GM19468 (cell line): ENCODE results near the gene ACVR1.
"Not testable (repeated sequence)": the region's sequence is repeated elsewhere in the genome, so short reads cannot be mapped to it uniquely, and the experiment has no call there.

Source experiments
- ATAC-seq: cut with Tn5 transposase; IDR thresholded peaks from one replicate; pipeline ENCODE4 v1.9.1; 2021; ENCODE audit warnings: mild to moderate bottlenecking, moderate library complexity, moderate number of reproducible peaks; ENCODE audit not compliant: unreplicated experiment; ENCODE audit errors: extremely low read depth

Gene ACVR1

GRCh38 chr2:157895531-157895930 lies 19.4 kb upstream of the ACVR1 start:
- no peak for ATAC-seq

DNA sequence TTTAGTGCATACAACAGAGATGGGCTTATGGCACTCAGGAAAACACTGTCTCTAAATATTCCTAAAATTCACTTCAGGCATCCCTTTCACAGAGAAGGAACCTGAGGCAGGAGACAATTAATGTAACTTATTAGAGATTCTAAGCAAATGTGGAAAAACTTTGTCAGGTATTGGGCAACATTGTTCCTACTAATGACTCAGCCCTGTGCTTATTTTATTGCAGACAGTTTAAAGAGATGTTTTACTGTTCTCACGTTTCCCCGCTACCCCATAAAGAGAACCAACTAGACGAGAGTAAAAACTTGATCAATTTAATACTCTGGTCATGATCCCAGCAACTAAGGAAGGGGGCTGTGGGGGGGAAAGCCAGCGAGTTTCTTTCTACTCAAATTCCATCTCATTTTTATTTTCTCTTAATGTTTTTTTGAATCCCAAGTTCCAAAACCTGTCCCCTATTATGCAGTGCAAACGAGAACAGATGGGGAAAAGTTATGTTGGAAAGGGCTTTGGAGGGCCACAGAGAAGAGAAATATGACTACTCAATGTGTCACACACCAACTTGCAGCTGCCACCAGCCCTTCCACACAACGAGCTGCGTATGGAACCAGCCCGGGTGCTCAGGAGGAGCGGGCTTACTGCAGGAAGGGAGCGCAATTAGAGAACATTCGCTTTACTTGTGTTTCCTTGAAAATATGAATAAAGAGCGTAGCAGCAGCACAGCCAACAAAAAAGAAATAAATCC lies 18.7 kb upstream of the ACVR1 start:
- no peak for ATAC-seq

- no peak for ATAC-seq
Measured at GRCh38 chr2:157893611-157894010, 17.5 kb upstream of the ACVR1 start.

DNA sequence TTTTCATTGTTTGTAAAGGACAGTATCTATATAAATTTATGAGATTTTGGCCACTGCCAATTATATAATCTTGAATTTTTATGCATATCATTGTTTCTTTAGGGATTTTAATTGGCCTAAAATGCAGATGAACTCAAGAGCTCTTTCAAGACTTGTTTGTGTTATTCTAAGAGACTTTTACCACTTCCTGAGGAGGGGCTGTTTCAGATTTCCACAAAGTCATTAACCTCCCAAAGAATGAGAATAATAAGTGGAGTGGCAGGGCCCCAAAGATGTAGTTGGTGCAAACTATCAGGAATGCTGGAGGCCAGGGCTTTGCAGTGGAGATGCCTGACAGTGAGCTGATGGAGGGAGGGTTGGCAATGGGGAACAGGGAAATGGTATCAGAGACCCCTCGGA lies 15.5 kb upstream of the ACVR1 start:
- no peak for ATAC-seq

DNA sequence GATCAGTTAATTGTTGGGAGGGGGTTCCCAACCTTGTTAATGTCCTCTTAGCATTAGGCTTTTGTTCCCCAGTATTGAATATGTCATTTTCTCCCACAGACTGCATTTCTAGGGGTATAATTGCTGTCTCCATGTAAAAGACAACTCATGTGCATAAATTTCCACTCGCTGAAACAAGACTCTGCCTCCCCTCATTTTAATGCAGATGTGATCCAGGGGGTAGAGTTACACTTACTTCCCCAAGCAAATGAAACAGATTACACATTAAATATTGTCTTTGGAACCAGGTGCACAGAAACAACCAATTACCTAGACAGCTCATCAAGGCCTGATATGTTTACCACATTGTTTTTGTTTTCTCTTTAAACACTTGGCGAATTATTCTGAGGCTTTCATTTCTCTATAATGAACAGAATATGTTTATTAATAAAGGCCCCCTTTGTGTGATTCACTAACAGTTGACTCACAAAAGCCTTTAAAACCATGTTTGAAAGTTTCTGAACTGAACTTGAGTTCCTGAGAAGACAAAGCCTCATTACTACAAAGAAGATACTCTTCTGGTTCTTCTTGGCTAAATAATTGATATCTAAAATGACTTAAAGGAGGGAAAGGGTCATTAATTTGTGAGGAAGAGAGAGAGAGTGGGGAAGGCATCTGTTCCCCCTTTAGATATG lies 15.0 kb upstream of the ACVR1 start:
- no peak for ATAC-seq

DNA sequence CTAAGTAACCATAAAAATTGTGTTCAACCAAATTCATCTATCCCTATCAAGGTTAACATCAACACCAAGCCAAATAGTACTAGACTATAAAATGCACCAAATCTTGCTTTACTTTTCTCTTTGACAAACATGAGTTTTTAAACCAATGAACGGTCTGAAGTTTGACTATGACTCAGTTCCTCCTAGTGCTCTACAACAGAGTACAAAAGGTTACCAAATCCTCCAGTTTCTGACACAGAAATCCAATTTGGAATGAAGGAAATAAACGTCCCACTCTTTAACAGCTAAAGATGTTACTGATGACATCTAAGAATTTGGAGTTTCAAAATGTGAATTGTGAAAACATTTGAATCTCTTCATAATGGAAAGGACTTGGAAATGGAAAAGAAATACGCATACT lies 11.8 kb upstream of the ACVR1 start:
- no peak for ATAC-seq

DNA sequence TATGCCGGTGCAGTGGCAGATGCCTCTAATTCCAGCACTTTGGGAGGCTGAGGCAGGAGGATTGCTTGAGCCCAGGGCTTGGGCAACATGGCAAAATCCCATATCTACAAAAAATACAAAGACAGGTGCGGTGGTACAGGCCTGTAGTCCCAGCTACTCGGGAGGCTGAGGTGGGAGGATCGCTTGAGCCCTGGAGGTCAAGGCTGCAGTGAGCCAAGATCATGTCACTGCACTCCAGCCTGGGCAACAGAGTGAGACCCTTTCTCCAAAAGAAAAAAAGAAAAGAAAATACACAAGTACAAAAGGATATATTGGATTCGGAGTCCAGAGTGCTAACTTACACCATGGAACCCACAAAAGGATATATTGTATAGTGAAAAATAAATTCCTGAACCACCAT lies 8.4 kb upstream of the ACVR1 start:
- not testable (repeated sequence) for ATAC-seq

- no peak for ATAC-seq
Measured at GRCh38 chr2:157880927-157881326, 4.8 kb upstream of the ACVR1 start.

- no peak for ATAC-seq
Measured at GRCh38 chr2:157877761-157878400, 1.8 kb upstream of the ACVR1 start.

- ATAC-seq, result no peak
Measured at GRCh38 chr2:157876786-157877138, 632 bp upstream of the ACVR1 start.

DNA sequence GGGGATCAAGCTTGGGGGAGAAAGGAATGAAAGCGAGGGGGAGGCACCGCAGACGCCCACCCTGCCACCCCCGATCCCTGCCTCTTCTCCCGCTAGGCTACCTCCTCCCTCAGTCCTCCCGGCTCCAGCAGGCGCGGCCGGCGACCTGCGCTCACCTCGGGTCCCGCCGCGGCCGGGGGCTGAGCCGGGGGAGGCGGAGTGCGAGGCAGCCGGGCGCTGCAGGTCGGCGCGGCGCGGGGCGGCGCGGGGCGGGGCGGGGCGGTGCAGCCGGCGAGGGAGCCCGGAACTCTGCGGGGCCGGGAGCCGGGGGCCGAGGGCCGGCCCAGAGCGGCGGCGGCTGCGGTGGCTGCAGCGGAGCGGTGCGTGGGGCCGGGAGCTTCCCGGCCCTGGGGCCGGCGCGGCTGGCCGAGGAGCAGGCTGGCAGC lies 477 bp downstream of the ACVR1 start:
- ATAC-seq, result peak; percentile 24

DNA sequence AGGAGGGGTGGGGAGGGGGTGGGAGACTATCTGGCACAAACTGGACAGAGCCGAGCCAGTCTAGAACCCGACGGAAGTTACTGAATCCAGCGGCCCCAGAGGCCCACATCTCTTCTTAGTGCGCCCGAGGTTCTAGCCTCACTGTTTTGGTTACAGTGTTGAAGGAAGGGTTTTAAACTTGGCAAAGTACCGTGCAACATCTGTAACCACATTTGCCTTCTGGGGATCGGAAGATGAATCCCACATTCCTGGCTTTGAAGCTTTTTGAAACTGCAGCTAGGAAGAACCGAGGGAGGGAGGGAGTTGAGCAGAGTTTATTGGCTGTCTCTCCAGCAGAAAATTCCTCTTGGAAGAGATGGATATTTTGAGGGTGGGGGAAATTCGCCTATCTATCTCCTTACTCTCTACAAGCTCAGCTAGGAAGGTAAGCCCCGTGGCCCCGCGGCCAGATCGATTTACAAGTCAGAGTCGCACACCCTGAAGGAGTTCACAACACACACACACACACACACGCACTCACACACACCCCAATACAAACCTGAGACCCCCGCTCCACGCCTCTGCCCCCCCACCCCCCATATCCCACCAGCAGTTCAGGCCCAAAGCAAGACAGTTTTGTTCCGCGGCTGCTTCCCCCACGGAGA lies 1.0 kb downstream of the ACVR1 start:
- ATAC-seq, result no peak

DNA sequence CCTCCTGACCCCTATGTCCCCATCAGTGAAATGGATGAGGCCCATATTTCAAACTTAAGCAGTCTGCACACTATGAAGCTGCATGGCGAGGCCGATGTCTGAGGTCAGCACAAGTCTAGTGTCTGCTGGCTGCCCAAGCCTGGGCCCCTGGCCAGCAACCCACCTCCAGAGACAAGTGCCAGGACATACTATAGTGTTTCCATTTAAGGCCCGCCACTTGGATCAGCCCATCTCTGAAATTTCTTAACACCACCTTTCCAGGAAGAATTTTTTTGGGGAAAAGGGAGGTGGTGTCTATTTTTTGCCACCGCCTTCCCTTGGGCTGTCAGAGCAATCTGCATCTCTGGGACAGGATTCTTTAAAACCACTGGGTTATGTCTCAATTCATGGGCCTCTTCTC lies 1.8 kb downstream of the ACVR1 start:
- ATAC-seq, result no peak

- no peak for ATAC-seq
Measured at GRCh38 chr2:157872791-157873190, 3.3 kb downstream of the ACVR1 start.

- no peak for ATAC-seq
Measured at GRCh38 chr2:157871415-157871814, 4.7 kb downstream of the ACVR1 start.

DNA sequence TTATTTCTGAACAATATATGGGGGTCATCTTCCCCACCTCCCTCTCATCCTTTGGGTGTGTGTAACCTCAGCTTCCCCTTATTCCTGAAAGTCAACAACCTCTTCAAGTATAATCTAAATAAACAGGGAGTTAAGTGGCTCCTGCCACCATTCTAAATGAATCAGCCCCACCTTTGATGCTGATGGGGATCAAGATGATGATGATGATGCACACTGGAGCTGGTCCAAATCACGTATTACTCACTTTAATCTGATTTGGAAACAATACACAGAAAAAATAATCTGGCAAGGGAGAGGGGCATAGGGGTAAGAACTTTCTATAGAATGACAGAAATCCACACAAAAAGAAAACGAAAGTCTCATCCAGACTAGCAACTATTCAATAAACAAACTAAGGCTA lies 7.1 kb downstream of the ACVR1 start:
- no peak for ATAC-seq

GRCh38 chr2:157867703-157868102 lies 8.4 kb downstream of the ACVR1 start:
- no peak for ATAC-seq

DNA sequence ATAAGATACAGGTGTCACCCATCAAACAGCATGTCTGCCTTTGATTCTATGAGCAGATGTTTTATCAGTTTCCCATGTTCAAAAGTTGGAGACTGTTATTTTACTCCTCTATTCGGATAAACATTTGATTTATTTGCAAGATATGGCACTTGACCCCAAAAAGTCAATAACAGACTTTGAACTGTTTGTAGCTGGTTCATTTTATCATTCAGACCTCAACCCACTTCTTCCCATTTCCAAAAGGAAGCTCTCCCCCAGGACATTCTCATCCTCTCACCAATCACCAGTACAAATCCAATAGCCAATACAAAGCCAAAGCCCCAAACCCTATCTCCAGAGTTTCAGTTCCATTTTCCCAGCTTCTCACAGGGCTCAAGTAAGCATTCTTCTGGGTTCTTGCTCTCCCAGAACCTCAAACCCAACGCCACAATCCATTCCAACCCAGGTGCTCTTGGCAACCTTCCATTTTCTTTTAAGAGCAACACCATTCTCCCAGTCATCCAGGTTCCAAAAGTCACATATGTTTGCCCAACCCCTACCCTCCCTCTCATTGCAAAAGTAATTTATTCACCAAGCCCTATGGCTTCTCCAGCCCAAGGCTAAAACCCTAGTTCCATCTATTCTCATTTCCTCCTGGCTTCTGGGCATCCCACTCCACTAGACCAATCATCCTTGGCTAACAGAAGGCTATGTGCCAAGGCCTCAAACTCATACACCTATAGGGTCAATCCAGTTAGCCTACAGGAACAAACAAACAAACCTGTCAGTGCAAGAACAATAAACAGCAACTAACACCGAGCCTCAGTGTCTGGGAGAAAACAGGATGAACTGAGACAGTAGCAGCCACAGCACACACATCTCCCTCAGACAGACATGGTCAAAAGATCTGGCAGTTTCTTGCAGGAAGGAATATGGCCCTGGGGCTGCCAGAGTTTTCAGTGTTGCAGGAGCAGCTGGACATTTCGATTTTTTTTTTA lies 9.2 kb downstream of the ACVR1 start:
- ATAC-seq, result no peak

DNA sequence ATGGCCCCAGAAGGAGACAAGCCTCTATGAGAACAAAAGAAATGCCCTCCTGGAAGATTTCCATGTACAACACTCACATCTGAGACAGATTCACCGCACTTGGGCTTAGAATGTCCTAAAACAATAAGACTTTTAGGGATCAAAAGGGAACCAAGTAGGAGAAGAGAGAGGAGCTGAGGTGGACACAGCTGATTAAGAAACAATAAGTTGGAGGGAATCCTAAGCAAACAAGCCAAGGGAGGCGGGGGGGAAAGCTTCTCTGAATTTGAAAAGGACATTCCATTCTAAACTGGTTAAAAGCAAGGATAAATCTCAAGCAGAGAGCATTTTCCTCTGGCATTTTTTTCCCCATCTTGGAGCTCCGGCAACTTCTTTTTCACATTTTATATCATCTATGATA lies 9.9 kb downstream of the ACVR1 start:
- no peak for ATAC-seq

DNA sequence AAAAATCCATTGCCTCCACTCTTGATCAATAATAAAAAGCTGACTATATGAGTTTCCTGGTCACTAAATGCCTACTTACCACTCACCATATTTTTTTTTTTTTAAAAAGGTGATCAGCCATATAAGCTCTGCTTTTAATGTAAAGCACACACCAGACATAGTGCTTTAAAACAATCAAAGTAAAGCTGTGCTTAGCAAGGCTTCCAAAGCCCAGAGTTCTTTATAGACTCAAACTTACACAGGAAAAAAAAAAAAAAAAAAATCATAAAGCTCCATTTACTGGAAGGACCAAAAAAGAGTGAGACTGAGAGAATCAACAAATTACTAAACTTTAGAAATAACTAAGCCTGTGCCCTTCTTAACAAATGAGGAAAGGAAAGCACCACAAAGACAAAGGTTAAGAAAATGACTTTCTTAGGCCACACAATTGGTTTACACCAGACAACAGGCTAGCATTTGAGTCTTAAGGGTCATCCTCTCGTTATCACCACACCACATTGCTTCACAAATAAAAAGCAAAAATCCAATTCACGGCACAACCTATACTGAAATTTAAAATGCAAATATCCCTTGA lies 11.2 kb downstream of the ACVR1 start:
- no peak for ATAC-seq
